ENCODE data around the gene SH3TC1.

SH3TC1 gene

DNA sequence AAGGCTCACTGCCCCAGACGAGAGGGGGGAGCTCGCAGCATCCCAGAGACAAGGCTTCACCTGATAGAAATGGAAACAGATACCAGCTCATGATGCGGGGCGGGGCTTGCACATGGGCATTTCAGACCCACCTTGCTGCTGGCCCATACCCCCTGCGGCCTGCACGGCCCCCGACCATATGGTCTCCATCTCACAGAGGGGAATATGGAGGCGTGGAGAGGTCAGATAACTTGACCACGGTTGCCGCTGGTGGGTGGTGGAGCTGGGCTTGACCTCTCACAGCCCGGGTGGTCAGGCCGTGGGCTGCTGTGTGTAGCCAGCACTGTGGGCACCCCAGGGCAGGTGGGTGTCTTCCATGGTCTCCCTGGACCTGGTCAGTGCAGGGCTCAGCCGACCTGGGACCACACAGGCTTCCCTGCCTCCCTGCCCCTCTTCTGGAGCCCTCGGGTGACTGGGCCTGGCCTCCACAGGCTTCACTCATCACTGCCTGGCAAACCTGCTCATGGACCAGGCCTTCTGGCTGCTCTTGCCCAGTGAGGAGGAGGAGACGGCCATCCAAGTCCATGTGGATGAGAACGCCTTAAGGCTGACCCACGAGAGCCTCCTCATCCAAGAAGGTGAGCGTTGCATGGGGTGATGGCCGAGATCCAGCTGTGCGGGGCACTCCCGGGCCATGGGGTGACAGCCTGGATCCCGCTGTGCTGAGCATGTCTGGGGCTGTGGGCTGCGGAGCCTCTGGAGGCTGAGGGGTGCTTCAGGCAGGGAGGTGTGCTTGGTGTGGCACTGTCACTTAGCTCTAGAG lies 16.8 kb downstream of the SH3TC1 start:
- DNase-seq (ENCODE audit: low read depth) = no peak

- DNase-seq (ENCODE audit: low read depth) = no peak
These were observed 17.6 kb downstream of the SH3TC1 start for GRCh38 chr4:8216443-8217245.

- DNase-seq (ENCODE audit: low read depth) = no peak
These were observed 18.1 kb downstream of the SH3TC1 start for GRCh38 chr4:8217246-8217511.

DNA sequence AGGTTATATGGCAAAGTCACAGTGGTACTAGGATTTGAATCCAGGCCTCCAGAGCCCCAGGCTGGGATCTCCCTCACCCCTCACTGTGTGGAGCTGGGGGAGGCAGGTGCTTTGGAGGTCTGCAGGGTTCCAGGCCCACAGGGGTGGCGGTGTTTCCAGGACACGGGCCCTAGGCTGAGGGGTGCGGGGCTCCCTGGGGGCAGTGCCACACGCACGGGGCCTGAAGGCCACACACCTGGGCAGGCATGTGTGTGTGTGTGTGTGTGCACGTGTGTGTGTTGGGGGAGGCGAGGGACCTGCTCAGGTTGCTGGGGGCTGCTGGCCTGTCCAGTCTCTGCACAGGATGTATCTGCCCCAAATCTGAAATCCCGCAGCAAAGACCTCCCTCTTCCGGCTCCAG lies 18.8 kb downstream of the SH3TC1 start:
- no peak for DNase-seq (ENCODE audit: low read depth)

- peak; percentile 54 for DNase-seq (ENCODE audit: low read depth)
These were observed 19.4 kb downstream of the SH3TC1 start for GRCh38 chr4:8218371-8219031.

GRCh38 chr4:8219236-8219635 lies 20.1 kb downstream of the SH3TC1 start:
- DNase-seq (ENCODE audit: low read depth) = no peak

- no peak for DNase-seq (ENCODE audit: low read depth)
These were observed 21.8 kb downstream of the SH3TC1 start for GRCh38 chr4:8220661-8221450.

- peak; percentile 39 for DNase-seq (ENCODE audit: low read depth)
These were observed 22.4 kb downstream of the SH3TC1 start for GRCh38 chr4:8221476-8221875.

DNA sequence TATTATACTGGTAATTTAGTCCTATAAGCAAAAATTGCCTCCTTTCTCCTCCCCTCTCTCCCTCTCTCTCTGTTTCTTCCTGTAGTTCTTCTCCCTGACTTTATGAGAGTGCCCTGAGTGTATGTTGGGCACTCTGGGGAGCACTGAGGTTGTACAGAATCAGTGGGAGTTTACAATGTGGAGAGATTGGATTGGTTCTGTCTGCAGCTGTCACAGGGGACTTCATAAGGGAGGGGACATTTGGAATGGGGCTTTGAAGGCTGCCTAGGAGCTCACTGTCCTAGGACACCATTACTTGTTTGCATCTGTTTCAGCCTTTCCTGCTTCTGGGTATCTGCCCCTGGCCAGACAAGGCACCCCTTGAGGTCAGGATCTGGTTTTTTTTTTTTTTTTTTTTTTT lies 22.9 kb downstream of the SH3TC1 start:
- no peak for DNase-seq (ENCODE audit: low read depth)

- no peak for DNase-seq (ENCODE audit: low read depth)
These were observed 23.7 kb downstream of the SH3TC1 start for GRCh38 chr4:8222609-8223388.

GRCh38 chr4:8224267-8224974 lies 25.3 kb downstream of the SH3TC1 start:
- DNase-seq (ENCODE audit: low read depth) = no peak

GRCh38 chr4:8224975-8225625 lies 26.0 kb downstream of the SH3TC1 start:
- no peak for DNase-seq (ENCODE audit: low read depth)

- no peak for DNase-seq (ENCODE audit: low read depth)
These were observed 26.8 kb downstream of the SH3TC1 start for GRCh38 chr4:8225706-8226443.

- no peak for DNase-seq (ENCODE audit: low read depth)
These were observed 28.2 kb downstream of the SH3TC1 start for GRCh38 chr4:8227201-8227770.

DNA sequence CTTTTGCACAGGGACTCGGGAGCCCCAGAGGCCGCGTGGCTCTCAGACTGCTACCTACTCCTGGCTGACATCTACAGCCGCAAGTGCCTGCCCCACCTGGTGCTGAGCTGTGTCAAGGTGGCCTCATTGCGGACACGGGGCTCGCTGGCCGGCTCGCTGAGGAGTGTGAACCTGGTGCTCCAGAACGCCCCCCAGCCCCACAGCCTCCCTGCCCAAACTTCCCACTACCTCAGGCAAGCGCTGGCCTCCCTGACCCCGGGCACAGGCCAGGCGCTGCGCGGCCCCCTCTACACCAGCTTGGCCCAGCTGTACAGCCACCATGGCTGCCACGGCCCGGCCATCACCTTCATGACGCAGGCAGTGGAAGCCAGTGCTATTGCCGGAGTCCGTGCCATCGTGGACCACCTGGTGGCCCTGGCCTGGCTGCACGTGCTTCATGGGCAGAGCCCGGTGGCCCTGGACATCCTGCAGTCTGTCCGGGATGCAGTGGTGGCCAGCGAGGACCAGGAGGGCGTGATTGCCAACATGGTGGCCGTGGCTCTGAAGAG lies 28.8 kb downstream of the SH3TC1 start:
- no peak for DNase-seq (ENCODE audit: low read depth)

DNA sequence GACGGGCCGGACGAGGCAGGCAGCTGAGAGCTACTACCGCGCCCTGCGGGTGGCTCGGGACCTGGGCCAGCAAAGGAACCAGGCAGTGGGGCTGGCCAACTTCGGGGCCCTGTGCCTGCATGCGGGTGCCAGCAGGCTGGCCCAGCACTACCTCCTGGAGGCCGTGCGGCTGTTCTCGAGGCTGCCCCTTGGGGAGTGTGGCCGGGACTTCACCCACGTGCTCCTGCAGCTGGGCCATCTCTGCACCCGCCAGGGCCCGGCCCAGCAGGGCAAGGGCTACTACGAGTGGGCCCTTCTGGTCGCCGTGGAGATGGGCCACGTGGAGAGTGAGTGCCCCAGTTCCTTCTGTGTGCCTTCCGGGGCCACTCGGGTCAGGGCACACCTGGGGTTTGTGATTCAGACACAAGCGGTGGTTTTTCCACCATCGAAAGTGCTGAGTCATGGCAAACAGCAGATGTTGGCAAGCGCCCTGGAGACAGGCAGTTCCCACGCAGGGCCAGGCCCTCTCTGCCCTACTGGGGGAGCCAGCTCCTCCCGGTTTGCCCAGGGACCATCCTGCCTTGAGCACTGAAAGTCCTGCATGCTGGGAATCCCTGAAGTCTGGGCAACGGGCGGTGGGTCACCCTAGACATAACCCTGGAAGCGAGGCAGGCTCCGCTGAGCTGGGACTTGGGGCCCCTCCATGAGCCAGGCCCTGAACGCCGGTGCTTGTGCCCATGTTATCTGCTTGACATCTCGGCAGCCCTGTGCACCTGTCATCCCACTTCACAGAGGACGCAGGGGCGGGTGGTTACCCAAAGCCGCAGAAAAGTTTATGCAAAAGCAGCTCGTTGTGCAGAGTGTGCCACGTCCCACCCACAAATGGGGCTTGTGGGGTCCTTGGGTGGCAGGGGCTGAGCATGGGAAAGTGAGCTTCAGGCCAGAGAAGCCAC lies 29.5 kb downstream of the SH3TC1 start:
- DNase-seq (ENCODE audit: low read depth) = peak; percentile 74

GRCh38 chr4:8229331-8229975 lies 30.4 kb downstream of the SH3TC1 start:
- DNase-seq (ENCODE audit: low read depth) = no peak
